HG03280 (cell line): ENCODE data around the gene PDLIM1.
"Not testable (repeated sequence)": the region's sequence is repeated elsewhere in the genome, so short reads cannot be mapped to it uniquely, and the experiment has no call there.

ENCODE experiments used
- ATAC-seq: cut with Tn5 transposase; IDR thresholded peaks from one replicate; pipeline ENCODE4 v1.9.1; 2021; ENCODE audit warnings: mild to moderate bottlenecking, moderate library complexity; ENCODE audit not compliant: unreplicated experiment

Gene PDLIM1

GRCh38 chr10:95244152-95244551, 46.7 kb downstream of the PDLIM1 start:
- no peak for ATAC-seq

DNA sequence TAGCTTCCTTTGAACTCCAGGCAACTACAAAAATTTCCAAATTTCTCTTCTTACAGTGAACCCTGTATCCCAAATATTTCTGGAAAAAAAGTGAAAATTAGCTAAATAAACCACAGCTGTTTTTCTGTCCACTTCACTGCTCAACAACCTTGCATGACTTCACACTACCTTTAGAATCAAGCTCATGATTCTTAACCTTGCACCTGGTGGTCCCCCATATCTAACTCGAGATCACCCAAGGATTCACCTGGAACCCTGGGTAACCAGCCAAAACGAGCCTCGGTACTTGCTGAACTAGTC, 47.5 kb downstream of the PDLIM1 start:
- ATAC-seq = no peak

DNA sequence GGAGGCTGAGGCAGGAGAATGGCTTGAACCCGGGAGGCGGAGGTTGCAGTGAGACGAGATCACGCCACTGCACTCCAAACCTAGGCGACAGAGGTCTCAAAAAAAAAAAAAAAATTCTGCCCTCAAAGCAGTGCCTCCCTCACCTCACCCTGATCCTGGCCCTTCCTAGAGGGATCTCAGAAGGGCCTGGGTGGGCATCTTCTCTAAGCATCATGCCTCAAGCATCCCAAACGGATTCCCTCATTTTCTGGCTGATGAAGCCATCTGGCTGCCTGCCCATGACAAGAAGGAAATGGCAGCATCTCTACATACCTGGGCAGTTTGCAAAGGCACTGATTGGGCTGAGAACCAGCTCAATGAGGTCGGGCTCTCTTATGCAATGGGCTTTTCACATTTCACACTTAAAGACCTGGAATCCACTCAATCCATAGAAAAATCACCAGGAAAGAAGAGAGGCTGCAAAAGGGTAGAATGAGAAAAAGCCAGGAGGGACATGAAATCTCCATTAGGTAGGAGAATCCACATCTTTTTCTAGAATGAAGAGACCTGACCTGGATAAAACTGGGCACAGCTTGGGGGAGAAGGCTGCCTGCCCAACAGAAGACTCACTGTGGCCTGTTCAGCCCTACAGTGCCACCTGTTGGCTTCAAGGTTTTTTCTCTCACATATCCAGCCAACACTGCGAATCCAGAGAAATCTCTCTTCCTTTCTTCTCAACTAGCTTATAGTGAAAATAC, 48.1 kb downstream of the PDLIM1 start:
- no peak for ATAC-seq

DNA sequence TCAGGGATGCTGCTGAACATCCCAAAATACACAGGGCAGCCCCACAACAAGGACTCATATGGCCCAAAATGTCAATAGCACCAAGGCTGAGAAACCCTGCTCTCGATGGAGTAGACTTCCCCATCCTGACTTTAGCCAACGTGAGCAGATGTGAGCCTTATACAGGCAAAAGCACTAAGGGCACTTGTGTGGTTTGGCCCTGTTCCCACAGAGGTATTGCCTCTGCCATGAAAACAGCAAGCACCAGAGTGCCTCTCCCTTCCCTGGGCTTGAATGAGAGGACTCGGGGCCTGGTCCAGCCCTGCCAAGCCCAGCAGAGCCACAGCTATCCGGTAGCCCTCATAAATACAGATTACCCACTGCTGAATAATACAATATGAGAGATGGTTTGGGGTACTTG, 49.3 kb downstream of the PDLIM1 start:
- ATAC-seq = no peak

DNA sequence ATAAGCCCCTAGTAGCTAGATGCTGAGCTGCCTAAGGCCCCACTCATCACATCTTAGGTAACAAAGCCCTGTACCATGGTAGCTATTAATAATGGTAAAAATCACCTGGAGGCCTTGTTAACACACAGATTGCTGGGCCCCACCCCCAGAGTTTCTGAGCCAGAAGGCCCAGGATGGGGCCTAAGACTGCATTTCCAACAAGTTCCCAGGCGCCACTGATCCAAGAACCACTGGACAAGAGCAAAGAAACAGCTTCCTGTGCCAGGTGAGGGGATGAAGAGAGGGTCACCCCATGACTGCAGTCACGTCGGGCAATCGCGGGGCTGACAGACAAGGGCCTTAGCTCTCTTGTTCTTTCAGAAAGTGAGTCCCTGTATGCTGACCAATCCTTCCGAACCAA, 50.0 kb downstream of the PDLIM1 start:
- no peak for ATAC-seq

- ATAC-seq = not testable (repeated sequence)
Observed at GRCh38 chr10:95240096-95240495, 50.7 kb downstream of the PDLIM1 start.

GRCh38 chr10:95237376-95238170, 53.2 kb downstream of the PDLIM1 start:
- no peak for ATAC-seq

- ATAC-seq = peak; percentile 98
Observed at GRCh38 chr10:95236068-95236903, 54.5 kb downstream of the PDLIM1 start.

DNA sequence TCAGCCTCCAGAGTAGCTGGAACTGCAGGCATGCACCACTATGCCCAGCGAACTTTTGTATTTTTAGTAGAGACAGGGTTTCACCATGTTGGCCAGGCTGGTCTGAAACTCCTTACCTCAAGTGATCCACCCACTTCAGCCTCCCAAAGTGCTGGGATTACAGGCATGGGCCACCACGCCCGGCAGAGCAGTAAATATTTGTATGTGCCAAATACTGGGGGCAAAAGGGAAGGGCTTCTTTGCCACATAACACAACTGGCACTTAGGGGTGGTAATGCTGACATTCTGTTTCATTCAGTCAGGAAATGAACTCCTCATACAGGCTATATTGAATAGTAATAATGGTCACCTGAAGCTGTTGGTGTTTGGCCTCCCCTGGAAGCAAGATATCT, 55.1 kb downstream of the PDLIM1 start:
- no peak for ATAC-seq

GRCh38 chr10:95234951-95235350, 55.9 kb downstream of the PDLIM1 start:
- no peak for ATAC-seq

DNA sequence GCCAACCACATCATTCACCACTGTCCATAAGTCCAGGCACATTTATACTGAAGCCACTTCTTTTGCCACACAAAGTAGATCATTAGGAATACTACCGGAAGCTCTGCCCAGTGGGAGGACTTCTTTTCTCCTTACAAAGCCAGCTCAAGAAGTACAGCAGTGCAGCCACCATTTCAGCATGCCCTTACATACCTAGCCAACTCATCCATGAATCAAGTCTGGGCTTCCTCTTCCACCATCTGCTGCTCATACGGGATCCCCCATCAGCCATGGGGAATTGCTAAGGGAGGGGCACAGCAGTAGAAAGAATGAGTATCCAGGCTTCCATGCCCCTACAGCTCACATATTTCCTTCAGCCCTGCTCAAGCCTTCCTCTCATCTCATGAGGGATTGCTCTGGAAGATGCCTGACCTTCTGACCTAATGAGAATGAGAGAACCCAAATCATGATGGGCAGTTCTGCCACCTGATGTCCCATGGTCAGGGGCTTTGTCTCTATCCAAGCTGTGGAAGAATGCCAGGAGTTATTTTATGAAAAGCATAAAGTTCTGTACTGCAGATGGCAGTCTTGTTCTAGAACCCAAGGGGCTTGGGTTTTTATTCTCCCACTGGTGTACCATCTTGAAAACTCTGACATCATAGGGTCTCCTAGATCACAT, 57.3 kb downstream of the PDLIM1 start:
- no peak for ATAC-seq

DNA sequence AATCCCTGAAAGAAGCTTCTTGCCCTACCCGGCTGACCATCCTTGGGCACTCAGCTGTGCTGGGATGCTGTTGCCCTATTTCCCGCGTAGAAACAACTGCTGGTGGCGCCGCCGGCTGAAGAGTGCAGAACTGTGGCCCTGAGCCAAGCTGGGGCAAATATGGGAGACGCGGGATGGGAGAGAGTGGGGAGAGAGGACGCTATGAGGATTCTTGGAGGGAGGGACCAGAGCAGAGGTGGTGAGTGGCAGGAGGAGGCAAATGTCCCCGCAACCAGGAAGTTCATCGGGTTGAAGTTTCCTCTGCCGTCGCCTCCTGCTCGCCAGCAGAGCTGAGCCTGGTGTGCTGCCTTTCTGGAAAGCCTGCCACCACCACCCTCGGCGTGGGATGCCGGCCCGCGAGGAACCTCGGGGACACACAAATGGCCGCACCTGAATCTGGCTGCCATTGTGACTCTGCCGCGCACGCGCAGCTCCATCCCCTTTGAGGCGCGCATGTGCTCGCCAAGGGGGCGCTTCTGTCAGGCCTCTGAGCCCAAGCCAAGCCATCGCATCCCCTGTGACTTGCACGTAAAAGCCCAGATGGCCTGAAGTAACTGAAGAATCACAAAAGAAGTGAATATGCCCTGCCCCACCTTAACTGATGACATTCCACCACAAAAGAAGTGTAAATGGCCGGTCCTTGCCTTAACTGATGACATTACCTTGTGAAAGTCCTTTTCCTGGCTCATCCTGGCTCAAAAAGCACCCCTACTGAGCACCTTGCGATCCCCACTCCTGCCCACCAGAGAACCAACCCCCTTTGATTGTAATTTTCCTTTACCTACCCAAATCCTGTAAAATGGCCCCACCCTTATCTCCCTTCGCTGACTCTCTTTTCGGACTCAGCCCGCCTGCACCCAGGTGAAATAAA, 59.9 kb downstream of the PDLIM1 start:
- not testable (repeated sequence) for ATAC-seq

GRCh38 chr10:95229724-95230627, 60.8 kb downstream of the PDLIM1 start:
- ATAC-seq = no peak

GRCh38 chr10:95228934-95229723, 61.7 kb downstream of the PDLIM1 start:
- ATAC-seq = not testable (repeated sequence)

DNA sequence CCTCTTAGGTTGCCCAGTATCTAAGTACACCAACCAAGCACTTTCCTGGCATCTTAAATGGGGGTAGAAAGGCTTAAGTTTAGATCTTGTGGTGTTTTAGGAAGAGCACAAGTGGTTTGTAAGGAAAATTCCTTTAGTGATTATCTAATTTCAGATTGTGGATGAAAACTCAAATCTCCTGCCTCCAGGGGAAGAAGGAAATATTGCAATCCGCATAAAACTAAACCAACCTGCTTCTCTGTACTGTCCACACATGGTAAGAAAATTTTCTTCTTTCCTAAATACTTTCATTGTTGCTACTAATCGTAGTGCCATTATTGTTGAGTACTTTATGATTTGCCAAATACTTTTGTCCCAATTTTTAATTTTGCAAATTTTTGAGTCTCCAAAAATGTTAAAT, 65.7 kb downstream of the PDLIM1 start:
- no peak for ATAC-seq

GRCh38 chr10:95221124-95221523, 69.7 kb downstream of the PDLIM1 start:
- no peak for ATAC-seq

DNA sequence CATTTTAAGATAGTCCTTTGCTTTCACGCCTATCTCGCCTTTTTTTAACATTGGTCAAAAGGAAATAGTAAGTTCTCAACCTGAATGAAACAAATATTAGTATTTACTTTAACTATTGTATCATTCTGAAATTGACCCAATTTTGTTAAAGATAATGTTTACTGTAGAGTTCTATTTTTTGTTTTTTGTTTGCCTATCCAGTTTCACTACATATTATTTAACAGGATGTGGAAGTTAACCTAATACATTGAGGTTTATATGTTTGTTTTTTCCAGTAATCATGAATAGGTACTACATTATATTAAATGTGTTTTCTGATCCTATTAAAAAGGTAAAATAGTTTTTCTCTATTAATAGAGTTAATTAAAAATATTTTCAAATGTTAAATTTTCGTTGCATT, 70.3 kb downstream of the PDLIM1 start:
- ATAC-seq = no peak

GRCh38 chr10:95217476-95217875, 73.3 kb downstream of the PDLIM1 start:
- ATAC-seq = no peak
